GM18858 (cell line): ENCODE data around the gene ATP8B3.

ENCODE experiments used
- ATAC-seq: cut with Tn5 transposase; IDR thresholded peaks from one replicate; pipeline ENCODE4 v1.9.1; 2021; ENCODE audit not compliant: unreplicated experiment

Gene ATP8B3

GRCh38 chr19:1836458-1837221 lies 24.6 kb upstream of the ATP8B3 start:
- ATAC-seq = no peak

DNA sequence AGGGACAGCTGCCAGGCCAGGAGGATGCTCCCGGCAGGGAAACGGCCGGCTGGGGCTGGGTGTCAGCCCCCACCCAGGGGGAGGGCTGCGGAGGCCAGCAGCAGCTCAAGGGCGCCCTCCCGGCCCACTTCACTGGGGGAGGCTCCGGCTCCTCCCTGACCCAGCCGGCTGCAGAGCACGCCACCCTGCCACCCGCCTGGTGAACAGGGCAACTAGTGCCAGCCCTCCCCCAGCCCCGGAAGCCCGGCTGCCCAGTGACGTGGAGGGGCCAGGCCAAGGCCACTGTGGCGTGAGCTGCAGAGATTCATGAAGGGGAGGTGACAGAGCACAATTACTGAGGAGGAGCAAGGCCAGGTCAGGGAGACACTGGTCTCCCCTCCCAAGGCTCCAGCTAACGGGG lies 21.5 kb upstream of the ATP8B3 start:
- no peak for ATAC-seq

GRCh38 chr19:1832046-1832663 lies 20.1 kb upstream of the ATP8B3 start:
- ATAC-seq = no peak

GRCh38 chr19:1830978-1831377 lies 18.9 kb upstream of the ATP8B3 start:
- ATAC-seq = no peak

GRCh38 chr19:1830568-1830967 lies 18.5 kb upstream of the ATP8B3 start:
- ATAC-seq = no peak

- ATAC-seq = no peak
Measured at GRCh38 chr19:1829958-1830357, 17.9 kb upstream of the ATP8B3 start.

DNA sequence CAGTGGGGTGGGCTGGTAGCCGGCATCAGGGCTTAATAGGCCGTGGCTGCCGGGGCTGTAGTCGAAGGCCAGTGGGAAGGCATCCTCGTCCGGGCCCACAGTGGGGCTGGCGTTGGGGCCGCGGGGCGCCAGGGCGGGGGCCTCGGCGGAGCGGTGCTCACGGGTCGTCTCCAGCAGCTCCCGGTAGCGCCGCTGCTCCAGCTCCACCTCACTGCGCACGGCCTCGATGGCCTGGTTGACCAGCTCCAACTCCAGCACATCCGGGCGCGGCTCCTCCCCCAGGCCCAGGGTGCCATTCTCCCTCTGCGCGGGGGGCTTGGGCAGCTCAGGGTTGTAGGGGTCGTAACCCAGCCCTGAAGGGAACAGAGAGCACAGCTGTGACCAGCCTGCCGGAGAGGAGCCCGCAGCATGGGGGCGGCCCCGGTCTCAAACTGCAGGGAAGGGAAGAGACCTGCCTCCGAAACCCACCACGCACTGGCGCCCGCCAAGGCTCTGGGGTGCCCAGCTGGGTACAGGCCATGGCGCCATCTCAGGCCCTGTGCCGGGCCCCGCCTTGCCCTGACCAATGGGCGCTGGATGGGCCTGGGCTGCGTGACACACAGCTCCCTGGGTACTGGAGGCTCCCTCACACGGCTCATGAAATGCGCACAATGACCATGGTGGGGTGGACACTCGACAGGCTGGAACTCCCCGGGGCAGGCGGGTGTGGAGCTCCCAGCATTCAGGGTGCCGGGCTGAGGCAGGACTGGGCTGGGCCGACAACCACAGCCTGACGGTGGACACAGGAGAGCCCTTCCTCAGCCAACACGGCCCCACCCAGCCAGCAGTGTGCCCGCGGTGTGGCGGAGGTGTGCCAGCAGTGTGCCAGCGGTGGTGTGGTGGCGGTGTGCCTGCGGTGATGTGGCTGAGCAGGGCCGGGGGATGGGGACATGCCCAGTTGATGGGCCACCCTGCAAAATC lies 16.5 kb upstream of the ATP8B3 start:
- ATAC-seq = no peak

DNA sequence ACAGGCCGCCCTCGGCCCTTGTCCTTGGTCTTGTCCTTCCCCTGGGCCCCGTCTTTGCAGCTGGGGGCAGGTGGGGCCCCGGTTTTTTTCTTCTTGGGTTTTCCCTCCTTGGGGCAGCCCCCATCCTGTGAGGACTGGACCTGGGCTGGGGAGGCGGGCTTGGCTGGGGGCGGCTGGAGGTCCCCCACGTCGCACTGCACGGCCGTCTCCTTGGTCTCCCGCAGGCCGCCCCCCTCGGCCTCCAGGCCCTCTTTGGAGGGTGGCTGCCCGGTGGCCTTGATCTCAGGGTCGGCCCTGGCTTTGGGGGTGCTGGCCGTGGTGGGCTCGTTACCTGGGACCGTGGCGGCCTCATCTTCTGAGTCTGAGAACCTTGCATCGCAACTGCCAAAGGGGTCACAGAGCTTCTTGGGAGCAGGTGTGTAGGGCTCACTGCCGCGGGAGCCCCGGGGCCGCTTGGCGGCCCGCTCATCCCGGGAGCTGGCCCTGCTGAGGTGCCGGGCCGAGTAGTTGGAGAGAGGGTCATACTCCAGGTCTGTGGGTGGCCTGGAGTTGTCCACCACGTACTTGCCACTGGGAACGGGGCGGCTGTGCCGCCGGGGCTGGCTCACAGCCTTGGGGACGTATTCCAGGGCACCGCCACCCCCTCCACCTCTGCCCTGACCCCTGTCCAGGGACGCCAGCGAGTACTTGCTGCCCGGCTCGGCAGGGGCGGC lies 15.6 kb upstream of the ATP8B3 start:
- no peak for ATAC-seq

GRCh38 chr19:1826557-1827521 lies 14.8 kb upstream of the ATP8B3 start:
- ATAC-seq = no peak

DNA sequence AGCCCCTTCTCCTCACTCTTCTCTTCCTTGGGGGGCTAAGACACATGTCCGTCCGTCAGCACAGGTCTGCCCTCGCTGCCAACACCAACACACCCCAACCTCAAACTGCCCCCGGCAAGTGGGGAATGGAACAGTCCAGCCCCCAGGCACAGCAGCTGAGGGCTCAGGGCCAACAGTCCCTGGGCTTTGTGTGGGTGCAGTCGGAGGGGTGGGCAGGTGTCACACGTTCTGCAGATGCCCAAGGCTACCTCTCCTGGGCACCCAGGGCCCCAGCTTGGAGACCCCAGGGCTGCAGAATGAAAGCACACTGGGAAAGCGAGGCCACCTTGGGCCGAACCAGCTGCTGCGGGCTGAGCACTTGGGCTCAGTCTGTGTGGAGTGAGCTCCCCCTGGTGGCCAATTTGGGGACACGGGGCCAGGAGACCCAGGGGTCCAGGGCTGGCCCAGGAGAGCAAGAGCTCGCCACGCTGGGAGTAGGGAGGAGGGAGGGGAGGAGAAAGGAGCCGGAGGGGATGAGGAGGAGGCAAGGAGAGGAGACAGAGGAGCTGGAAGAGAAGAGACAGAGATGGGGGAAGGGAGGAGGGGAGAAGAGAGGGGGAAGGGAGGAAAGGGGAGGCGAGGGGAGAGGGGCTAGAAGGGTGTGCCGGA lies 14.0 kb upstream of the ATP8B3 start:
- no peak for ATAC-seq

DNA sequence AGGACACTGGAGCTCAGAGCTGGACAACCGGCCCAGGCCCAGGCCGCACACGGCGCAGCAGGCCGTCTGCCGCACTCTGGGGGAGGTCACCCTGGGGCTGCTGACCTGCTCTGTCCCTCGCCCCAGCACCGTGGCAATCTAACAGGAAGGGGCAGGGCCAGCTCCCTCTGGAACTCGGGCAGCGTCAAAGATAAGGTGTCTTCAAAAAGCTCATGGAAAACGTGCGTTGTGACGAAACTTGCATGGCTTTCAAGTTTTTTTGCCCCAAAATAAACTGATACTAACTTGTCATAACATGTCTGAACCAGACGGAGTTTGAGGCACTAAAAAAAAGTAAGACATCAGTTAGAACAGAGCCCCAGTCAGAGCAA lies 12.2 kb upstream of the ATP8B3 start:
- ATAC-seq = no peak

DNA sequence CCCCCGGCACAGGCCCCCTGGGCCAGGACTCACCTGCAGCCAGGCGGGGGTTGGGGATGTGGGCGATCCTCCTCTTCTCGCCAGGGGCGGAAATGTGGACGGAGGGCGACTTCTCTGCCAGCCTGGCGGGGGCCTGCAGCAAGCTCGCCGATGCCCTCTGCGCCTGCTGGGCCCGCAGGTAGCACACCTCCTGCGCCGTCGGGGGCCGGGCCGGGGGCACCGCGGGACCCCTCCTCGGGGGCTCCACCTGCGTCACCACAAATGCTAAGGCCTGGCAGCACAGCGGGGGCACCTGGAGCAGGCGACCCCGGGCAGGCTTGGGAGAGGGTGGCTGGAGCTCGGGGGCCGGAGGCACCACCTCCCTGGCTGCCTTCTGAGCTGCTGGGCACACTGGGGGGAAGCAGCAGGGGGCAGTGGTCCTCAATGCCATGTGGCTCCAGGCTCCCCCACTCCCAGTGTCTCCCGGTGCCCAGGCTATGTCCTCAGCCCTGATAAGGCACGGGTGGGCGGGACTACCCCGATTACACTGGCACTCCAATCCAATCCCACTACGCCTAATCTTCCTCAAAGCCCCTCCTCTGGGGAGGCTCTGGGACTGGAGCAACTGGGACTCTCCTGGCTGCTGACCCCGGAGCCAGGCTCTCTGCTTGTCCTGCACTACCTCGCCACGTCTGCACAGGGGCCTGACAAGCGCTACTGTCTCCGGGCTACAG lies 11.6 kb upstream of the ATP8B3 start:
- no peak for ATAC-seq

GRCh38 chr19:1823020-1823419 lies 10.9 kb upstream of the ATP8B3 start:
- no peak for ATAC-seq

DNA sequence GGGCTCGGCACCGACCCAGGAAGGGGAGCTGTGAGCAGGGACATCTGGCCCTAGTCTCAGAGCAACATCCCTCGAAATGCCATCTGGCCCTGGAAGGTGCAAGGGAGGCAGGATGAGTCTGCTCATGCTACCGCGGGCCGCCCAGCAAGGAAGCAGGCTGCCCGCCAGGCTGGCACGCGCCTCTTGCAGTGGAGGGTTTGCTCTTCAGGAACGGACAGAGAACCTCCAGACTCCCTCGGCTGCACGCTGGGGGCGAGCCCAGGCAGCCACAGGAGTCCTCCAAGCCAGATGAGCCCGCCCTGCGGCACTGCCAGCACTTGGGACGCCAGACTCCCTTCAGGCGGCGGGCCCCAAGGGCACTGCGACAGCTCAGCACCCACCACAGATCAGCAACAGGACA lies 10.1 kb upstream of the ATP8B3 start:
- ATAC-seq = no peak

- no peak for ATAC-seq
Measured at GRCh38 chr19:1819341-1820255, 7.5 kb upstream of the ATP8B3 start.

DNA sequence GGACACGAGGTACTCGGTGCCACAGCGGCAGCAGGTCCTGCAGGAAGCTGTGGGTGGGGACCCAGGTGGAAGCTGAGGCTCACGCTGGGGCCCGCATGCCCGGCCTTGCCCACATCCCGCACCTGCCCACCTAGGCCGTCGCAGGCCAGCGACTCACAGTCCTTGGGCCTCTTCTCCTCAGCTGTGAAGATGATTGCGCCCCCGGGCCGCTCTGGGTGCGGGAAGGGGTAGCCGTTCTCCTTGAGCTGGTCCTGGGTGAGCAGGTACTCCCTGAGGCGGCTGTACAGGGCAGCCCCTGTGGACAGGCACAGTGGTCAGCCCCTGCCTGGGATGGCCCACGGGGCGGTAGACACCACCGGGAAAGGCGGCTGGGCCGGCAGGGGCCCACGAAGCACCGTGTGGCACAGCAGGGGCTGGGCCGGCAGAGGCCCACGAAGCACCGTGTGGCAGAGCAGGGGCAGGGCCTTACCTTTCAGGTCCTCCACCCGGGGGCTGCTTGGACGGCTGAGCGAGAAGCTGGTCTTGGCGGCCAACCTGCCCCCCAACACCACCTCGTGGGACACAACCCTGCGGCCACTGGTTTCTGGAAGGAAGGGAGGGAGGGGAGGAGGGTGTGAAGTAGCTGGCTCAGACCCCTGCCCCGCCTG lies 6.6 kb upstream of the ATP8B3 start:
- no peak for ATAC-seq

DNA sequence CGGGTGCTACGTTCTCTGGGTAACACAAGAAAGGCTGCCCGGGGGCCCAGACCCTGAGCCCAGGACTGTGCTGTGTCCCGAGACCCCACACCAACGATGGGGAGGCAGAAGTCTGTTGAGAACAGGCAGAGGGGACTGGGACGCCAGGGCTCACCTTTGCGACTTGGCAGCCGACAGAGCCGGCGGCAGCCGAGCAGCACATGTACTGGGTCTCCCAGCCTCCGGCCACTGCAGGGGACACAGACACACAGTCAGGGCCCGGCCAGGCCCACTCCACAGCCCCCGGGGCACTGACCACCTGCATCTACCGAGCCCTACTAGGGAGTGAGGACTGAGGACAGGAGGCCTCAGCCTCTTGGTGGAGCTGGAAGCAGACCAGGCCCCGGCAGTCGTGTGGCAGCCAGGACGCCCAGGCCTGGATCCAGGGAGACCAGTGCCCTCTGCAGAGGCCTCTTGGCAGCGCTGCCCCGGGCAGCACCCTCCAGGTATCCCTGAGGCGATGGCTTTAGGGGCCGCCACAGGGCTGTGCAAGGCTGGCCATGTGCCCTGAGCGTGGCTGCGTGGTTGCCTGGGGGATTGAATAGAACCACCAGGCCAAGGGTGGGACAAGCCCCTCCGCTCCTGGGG lies 5.6 kb upstream of the ATP8B3 start:
- ATAC-seq = no peak
